Loucy (cell line): ENCODE data around the gene LIPC.

ENCODE experiments used
- H2AFZ ChIP-seq: fragments of 200-600 bp; sonication (generic); 2 replicates; pipeline ENCODE4 v1.6.0; 2016; ENCODE audit warnings: antibody characterized with exemption, mild to moderate bottlenecking, low read length, moderate library complexity
- H3F3A ChIP-seq: fragments of 200-600 bp; 2 replicates; pipeline ENCODE4 v1.6.0; 2016; ENCODE audit warnings: antibody characterized with exemption, low read depth, mild to moderate bottlenecking
- H3K27me3 ChIP-seq: fragments of 200-600 bp; sonication (generic); 2 replicates; pipeline ENCODE4 v1.6.1; 2014; ENCODE audit warnings: low read length, mild to moderate bottlenecking; ENCODE audit not compliant: insufficient read depth, poor library complexity, severe bottlenecking
- H3K36me3 ChIP-seq: fragments of 200-600 bp; sonication (generic); 2 replicates; pipeline ENCODE4 v1.6.1; 2016; ENCODE audit warnings: low read length; ENCODE audit not compliant: insufficient read depth
- H3K4me1 ChIP-seq: fragments of 200-600 bp; sonication (generic); 2 replicates; pipeline ENCODE4 v1.5.1; 2014; ENCODE audit warnings: low read length, mild to moderate bottlenecking; ENCODE audit not compliant: insufficient read depth, poor library complexity, severe bottlenecking
- H3K4me2 ChIP-seq: fragments of 200-600 bp; sonication (generic); 2 replicates; pipeline ENCODE4 v1.6.0; 2014; ENCODE audit warnings: antibody characterized with exemption, low read length, low read depth, mild to moderate bottlenecking; ENCODE audit not compliant: poor library complexity, severe bottlenecking
- H3K4me3 ChIP-seq: fragments of 200-600 bp; sonication (generic); 2 replicates; pipeline ENCODE4 v1.5.1; 2014; ENCODE audit warnings: low read length, mild to moderate bottlenecking, mixed read lengths; ENCODE audit not compliant: poor library complexity, severe bottlenecking
- H3K79me2 ChIP-seq: fragments of 200-600 bp; sonication (generic); 2 replicates; pipeline ENCODE4 v1.6.1; 2014; ENCODE audit warnings: low read length; ENCODE audit not compliant: insufficient read depth
- H3K9ac ChIP-seq: fragments of 200-600 bp; sonication (generic); 2 replicates; pipeline ENCODE4 v1.6.0; 2014; ENCODE audit warnings: mild to moderate bottlenecking, low read depth, low read length, moderate library complexity; ENCODE audit not compliant: poor library complexity, severe bottlenecking
- H3K9me2 ChIP-seq: fragments of 200-600 bp; sonication (generic); replicated peaks from 2 replicates; pipeline ENCODE4 v1.6.1; 2016; ENCODE audit warnings: low read depth, low read length, mixed read lengths
- H3K9me3 ChIP-seq: fragments of 200-600 bp; sonication (generic); 2 replicates; pipeline ENCODE4 v1.6.1; 2014; ENCODE audit warnings: mild to moderate bottlenecking, antibody characterized with exemption, low read length, low read depth; ENCODE audit not compliant: insufficient read depth
- H4K20me1 ChIP-seq: fragments of 200-600 bp; sonication (generic); 2 replicates; pipeline ENCODE4 v1.6.0; 2014; ENCODE audit warnings: antibody characterized with exemption, low read length, mild to moderate bottlenecking; ENCODE audit not compliant: insufficient read depth, poor library complexity, severe bottlenecking
- EZH2phosphoT487 ChIP-seq: fragments of 200-600 bp; IDR thresholded peaks from 2 replicates; pipeline ENCODE4 v1.6.1; 2018; ENCODE audit warnings: antibody characterized with exemption, mild to moderate bottlenecking, moderate library complexity, borderline replicate concordance
- TF ChIP-seq, protein P1 (sequence below): fragments of 200-600 bp; sonication (generic); conservative IDR thresholded peaks from 2 replicates; pipeline ENCODE4 v1.5.1; 2014; ENCODE audit warnings: mild to moderate bottlenecking, antibody characterized with exemption, low read length

Gene LIPC

DNA sequence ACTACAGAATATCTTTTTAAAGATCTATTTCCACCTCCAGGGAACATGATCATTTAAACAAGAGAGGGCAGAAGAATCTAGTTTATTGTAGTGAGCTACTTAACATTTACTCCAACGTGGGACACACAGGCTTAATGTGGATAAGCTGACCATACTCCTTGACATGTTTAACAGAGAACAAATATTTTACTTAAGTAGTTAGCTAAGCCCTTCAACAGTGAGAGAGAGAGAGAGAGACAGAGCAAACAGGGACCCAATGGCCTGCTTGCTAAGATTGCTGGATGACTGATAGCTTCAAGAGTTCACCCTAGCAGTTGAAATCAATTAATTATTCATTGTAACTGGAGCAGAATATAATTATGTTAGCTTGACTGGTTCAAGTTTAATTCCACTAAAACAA, 159.1 kb downstream of the LIPC start:
- Histone ChIP-seq H3K9me2 (no peaks in the 10 kb centered on the region), H4K20me1 (no peaks in the 10 kb centered on the region), H3K9ac (no peak overlapping the region), H3K4me1 (peaks cover 8% of the 10 kb centered on the region), H2AFZ (no peak overlapping the region), H3F3A (0 out of 2 replicates have a peak, but pooled peaks cover 4% of the 10 kb centered on the region), H3K79me2 (no peaks in the 10 kb centered on the region), H3K4me3 (no peak overlapping the region), H3K36me3 (peaks cover 11% of the 10 kb centered on the region), H3K27me3 (no peaks in the 10 kb centered on the region), H3K4me2 (no peak overlapping the region), H3K9me3 (no peaks in the 10 kb centered on the region)
- TF ChIP-seq, protein P1, sequence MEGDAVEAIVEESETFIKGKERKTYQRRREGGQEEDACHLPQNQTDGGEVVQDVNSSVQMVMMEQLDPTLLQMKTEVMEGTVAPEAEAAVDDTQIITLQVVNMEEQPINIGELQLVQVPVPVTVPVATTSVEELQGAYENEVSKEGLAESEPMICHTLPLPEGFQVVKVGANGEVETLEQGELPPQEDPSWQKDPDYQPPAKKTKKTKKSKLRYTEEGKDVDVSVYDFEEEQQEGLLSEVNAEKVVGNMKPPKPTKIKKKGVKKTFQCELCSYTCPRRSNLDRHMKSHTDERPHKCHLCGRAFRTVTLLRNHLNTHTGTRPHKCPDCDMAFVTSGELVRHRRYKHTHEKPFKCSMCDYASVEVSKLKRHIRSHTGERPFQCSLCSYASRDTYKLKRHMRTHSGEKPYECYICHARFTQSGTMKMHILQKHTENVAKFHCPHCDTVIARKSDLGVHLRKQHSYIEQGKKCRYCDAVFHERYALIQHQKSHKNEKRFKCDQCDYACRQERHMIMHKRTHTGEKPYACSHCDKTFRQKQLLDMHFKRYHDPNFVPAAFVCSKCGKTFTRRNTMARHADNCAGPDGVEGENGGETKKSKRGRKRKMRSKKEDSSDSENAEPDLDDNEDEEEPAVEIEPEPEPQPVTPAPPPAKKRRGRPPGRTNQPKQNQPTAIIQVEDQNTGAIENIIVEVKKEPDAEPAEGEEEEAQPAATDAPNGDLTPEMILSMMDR, result no peak
- TF ChIP-seq EZH2phosphoT487, result no peak

DNA sequence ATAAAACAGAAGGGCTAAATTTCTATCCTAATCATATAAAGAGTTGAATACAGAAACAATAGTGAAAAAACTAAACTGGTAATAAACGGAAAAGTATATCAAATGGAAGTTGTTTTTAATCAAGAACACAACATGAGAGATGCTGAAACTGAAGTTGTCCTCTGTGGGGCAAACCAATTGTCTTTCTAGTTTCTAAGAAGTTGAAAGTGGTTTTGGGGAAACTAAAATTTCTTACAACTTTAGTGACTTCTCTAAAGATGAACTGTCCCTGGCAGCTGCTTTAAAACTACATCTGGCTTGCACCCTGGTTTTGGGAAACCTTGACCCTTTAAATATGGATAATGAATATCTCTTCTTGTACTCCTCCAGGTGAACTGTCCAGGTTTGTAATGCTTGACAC, 162.1 kb downstream of the LIPC start:
- H3K79me2 ChIP-seq, result no peaks in the 10 kb centered on the region
- no peak overlapping the region for H3K4me2 ChIP-seq
- H2AFZ ChIP-seq, result no peak overlapping the region
- no peaks in the 10 kb centered on the region for H3K9me3 ChIP-seq
- no peak overlapping the region for H3K9ac ChIP-seq
- H3F3A ChIP-seq, result 0 out of 2 replicates have a peak, but pooled peaks cover 2% of the 10 kb centered on the region
- peaks cover 34% of the 10 kb centered on the region for H3K36me3 ChIP-seq
- no peak overlapping the region for H3K4me3 ChIP-seq
- H3K4me1 ChIP-seq, result peaks cover 11% of the 10 kb centered on the region
- TF ChIP-seq EZH2phosphoT487, result no peak
- TF ChIP-seq, protein P1, result no peak
- no peaks in the 10 kb centered on the region for H3K27me3 ChIP-seq
- H4K20me1 ChIP-seq, result no peaks in the 10 kb centered on the region
- H3K9me2 ChIP-seq, result no peaks in the 10 kb centered on the region

DNA sequence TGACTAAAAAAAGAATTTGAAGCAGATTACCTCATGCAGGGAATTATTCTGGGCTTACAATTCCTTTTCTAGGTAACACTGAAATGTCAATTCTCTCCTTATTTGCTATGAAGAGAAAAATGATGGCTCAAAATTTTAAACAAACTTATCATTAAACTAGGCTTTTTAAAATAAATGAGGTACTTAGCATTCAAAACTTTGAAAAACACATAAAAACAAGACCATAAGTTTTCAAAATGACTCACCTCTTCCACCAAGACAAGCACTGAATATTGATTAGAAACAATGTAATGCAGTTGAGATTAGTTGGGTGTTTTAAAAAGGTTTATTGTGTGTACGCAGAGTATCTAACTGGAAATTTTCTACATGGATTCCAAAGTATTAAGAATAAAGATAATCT, 163.1 kb downstream of the LIPC start:
- H3K4me2 ChIP-seq, result no peak overlapping the region
- H3F3A ChIP-seq, result no peaks in the 10 kb centered on the region
- no peaks in the 10 kb centered on the region for H3K27me3 ChIP-seq
- no peak overlapping the region for H3K4me3 ChIP-seq
- H3K36me3 ChIP-seq, result peaks cover 38% of the 10 kb centered on the region
- no peaks in the 10 kb centered on the region for H3K9me2 ChIP-seq
- H3K4me1 ChIP-seq, result peaks cover 6% of the 10 kb centered on the region
- TF ChIP-seq EZH2phosphoT487, result no peak
- TF ChIP-seq, protein P1, result no peak
- H4K20me1 ChIP-seq, result no peaks in the 10 kb centered on the region
- H3K9ac ChIP-seq, result no peak overlapping the region
- H2AFZ ChIP-seq, result no peak overlapping the region
- no peaks in the 10 kb centered on the region for H3K79me2 ChIP-seq
- H3K9me3 ChIP-seq, result no peaks in the 10 kb centered on the region; the same call in 1 of the 2 replicates
